HG03520 (cell line): ENCODE results near the gene PCSK4.
"Not testable (repeated sequence)": the region's sequence is repeated elsewhere in the genome, so short reads cannot be mapped to it uniquely, and the experiment has no call there.

Experiments used
- ATAC-seq: cut with Tn5 transposase; IDR thresholded peaks from one replicate; pipeline ENCODE4 v1.9.1; 2021; ENCODE audit warnings: mild to moderate bottlenecking, moderate library complexity; ENCODE audit not compliant: unreplicated experiment

PCSK4 gene

GRCh38 chr19:1505991-1506881 lies 16.1 kb upstream of the PCSK4 start:
- ATAC-seq, result no peak

GRCh38 chr19:1505012-1505411 lies 14.9 kb upstream of the PCSK4 start:
- no peak for ATAC-seq

- no peak for ATAC-seq
These were observed 14.0 kb upstream of the PCSK4 start for GRCh38 chr19:1503925-1504773.

- no peak for ATAC-seq
These were observed 13.2 kb upstream of the PCSK4 start for GRCh38 chr19:1503089-1503924.

GRCh38 chr19:1502433-1503088 lies 12.4 kb upstream of the PCSK4 start:
- no peak for ATAC-seq

GRCh38 chr19:1501200-1501595 lies 11.0 kb upstream of the PCSK4 start:
- ATAC-seq, result no peak

- not testable (repeated sequence) for ATAC-seq
These were observed 9.1 kb upstream of the PCSK4 start for GRCh38 chr19:1499231-1499630.

GRCh38 chr19:1497578-1498235 lies 7.6 kb upstream of the PCSK4 start:
- no peak for ATAC-seq

- ATAC-seq, result no peak
These were observed 6.8 kb upstream of the PCSK4 start for GRCh38 chr19:1496714-1497577.

GRCh38 chr19:1495799-1496713 lies 5.9 kb upstream of the PCSK4 start:
- ATAC-seq, result no peak

- no peak for ATAC-seq
These were observed 5.1 kb upstream of the PCSK4 start for GRCh38 chr19:1495051-1495798.

GRCh38 chr19:1494115-1494815 lies 4.1 kb upstream of the PCSK4 start:
- ATAC-seq, result no peak

GRCh38 chr19:1492474-1493006 lies 2.4 kb upstream of the PCSK4 start:
- ATAC-seq, result no peak

GRCh38 chr19:1491849-1492170 lies 1.7 kb upstream of the PCSK4 start:
- ATAC-seq, result no peak

- no peak for ATAC-seq
These were observed 1.1 kb upstream of the PCSK4 start, which contains the start of gene REEP6 for GRCh38 chr19:1491114-1491848. Gene REEP6, plus strand, starts transcription at chr19:1491181. Its CDS starts 89 bp downstream, at chr19:1491270.
